ENCODE results near the gene SYT7.

- TF ChIP-seq ZNF274 (IDR thresholded peaks at IDR 0.05; ENCODE audit: low read depth, low read length) (no peak), YY1 (IDR thresholded peaks at IDR 0.05; ENCODE audit: insufficient read depth, insufficient read length) (no peak), SUZ12 (IDR thresholded peaks at IDR 0.05; ENCODE audit: extremely low read depth, insufficient read depth, insufficient read length) (no peak)
Observed at GRCh38 chr11:61611309-61611708, 30.4 kb upstream of the SYT7 start.
